SK-N-MC (cell line): ENCODE results near the gene TROAP.

Experiments used
- EZH2 ChIP-seq: fragments of 200-600 bp; sonication (generic); IDR thresholded peaks from one replicate; pipeline ENCODE4 v1.6.1; 2017; ENCODE audit warnings: antibody characterized with exemption
- FOXP2 ChIP-seq: optimal IDR thresholded peaks from 2 replicates; pipeline ENCODE3; 2011; ENCODE audit warnings: mild to moderate bottlenecking, moderate library complexity; ENCODE audit not compliant: insufficient read depth; ENCODE audit errors: extremely low read length, control extremely low read depth
- POLR2AphosphoS5 ChIP-seq: IDR thresholded peaks from 2 replicates; pipeline ENCODE4 v1.6.1; 2012; ENCODE audit warnings: mild to moderate bottlenecking, low read depth, low read length, borderline replicate concordance

DNA sequence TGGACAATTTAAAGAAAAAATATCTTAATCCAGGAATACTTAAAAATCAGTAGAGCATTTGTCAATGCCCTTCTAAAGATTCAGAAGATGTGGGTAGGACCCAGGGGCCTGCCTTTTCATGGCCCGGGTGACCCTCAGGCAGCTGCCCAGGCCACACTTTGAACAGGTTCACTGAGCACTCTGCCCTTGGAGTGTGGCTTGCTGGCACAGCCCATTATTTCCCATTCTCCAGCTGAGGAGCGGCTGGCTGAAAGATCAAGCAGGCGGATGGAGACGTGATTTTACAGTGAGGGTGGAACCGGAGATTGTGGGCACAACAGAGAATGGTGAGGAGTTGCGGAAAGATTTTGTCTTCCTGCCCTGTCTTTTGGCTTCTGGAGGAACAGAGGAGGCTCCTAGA, 35.2 kb upstream of the TROAP start:
- no peak for TF ChIP-seq EZH2
- TF ChIP-seq POLR2AphosphoS5: no peak
- TF ChIP-seq FOXP2: no peak
